Psoas muscle (tissue), 8 donors: ENCODE data around the gene OR1S1. TPM values are rescaled to one million over a fixed set of nuclear protein-coding genes. Genes with fewer than 3 reads are reported as not detected.

ENCODE experiments used
- ATAC-seq, 4 donors: fragments of 200-7000 bp; cut with Tn5 transposase; one replicate each; pipeline ENCODE4 v1.9.1; 2020; ENCODE audit warnings: moderate library complexity in 3 of 4, mild to moderate bottlenecking in 2 of 4
- DNase-seq, 2 donors: peaks; one replicate each; pipeline ENCODE4 v3.0.0-alpha.2; 2020
- H3K27ac ChIP-seq: fragments of 200-600 bp; one replicate; pipeline ENCODE4 v1.8.0; 2022
- H3K27me3 ChIP-seq, 3 donors: fragments of 200-600 bp in 1 of 3; one replicate each; pipeline versions ENCODE4 v1.6.1 to v1.8.0; 2013 to 2022; ENCODE audit warnings: low read length in 2 of 3, mild to moderate bottlenecking in 2 of 3, moderate library complexity in 1 of 3; ENCODE audit not compliant: insufficient read depth in 3 of 3
- H3K36me3 ChIP-seq, 2 donors: fragments of 200-600 bp in 1 of 2; one replicate each; pipeline versions ENCODE4 v1.6.1 to v1.8.0; 2013 to 2022; ENCODE audit warnings: low read depth in 1 of 2, mild to moderate bottlenecking in 1 of 2, moderate library complexity in 1 of 2; ENCODE audit not compliant: insufficient read depth in 1 of 2
- H3K4me1 ChIP-seq: fragments of 200-600 bp; one replicate; pipeline ENCODE4 v1.8.0; 2022
- H3K4me3 ChIP-seq: fragments of 200-600 bp; one replicate; pipeline ENCODE4 v1.8.0; 2022; ENCODE audit warnings: mild to moderate bottlenecking
- H3K9me3 ChIP-seq: fragments of 200-600 bp; one replicate; pipeline ENCODE4 v1.8.0; 2022
- WGBS, 3 donors: extraction: QIAGEN DNeasy Blood & Tissue Kit; methylation state at CpG; one replicate each; pipeline versions ENCODE4 v1.1.6 to v1.1.7; 2013; 5-methylcytosine and 5-hydroxymethylcytosine counted together
- intact Hi-C, 2 donors: fragments of 100-400 bp; cut with DNase I; formaldehyde crosslinking; loops; one replicate each; pipeline versions ENCODE4 v1.11.0 to v1.14.2; 2022
- polyA plus RNA-seq, 3 donors: library from polyadenylated mRNA; stranded (reverse); fragments of 200-250 nt; gene quantifications; one replicate each; pipeline ENCODE4 v1.2.3, GENCODE V29; 2013
- total RNA-seq, 4 donors: library from RNA; stranded (reverse); fragmentation: NEBNext Ultra II Directional in 2 of 4; extraction: Animal tissue kit (Norgen Biotek cat#: 25700) in 2 of 4; gene quantifications; one replicate each; pipeline versions ENCODE4 v1.2.1 to v1.2.4, GENCODE V29; 2021 to 2023
- TF ChIP-seq, protein P1 (sequence below): fragments of 200-600 bp; IDR thresholded peaks from one replicate; pipeline ENCODE4 v1.8.0; 2022; ENCODE audit warnings: antibody characterized with exemption
- donor health status: healthy with polysubstance abuse.
- donor health status: DM: no; HTN: no; CAD: no; lungs with moderate emphysema.
- donor health status: Bipolar disorder and iron deficiency.
- donor health status: healthy.
- donor health status: DM: yes; HTN: yes; CAD: no.
- donor health status: DM: no; HTN: no; CAD: no.
- donor health status: DM: no; HTN: no; CAD: no.
- donor health status: DM: yes; HTN: yes; CAD: no.

Gene OR1S1
- total and polyA plus RNA-seq, 7 donors: not detected

GRCh38 chr11:58192229-58192628 is 20.3 kb upstream of the OR1S1 start:
- H3K4me3 ChIP-seq: no peak overlapping the region
- intact Hi-C loops: no loop called here
- ATAC-seq: no peak

GRCh38 chr11:58193391-58193790 is 19.1 kb upstream of the OR1S1 start:
- Histone ChIP-seq H3K9me3 (peaks cover 17% of the 10 kb centered on the region), H3K27me3 (no peaks in the 10 kb centered on the region), H3K36me3 (no peaks in the 10 kb centered on the region), H3K27ac (no peak overlapping the region), H3K4me1 (no peaks in the 10 kb centered on the region), H3K4me3 (no peak overlapping the region)
- no peak for ATAC-seq
- intact Hi-C loops: no loop called here
- TF ChIP-seq, protein P1, sequence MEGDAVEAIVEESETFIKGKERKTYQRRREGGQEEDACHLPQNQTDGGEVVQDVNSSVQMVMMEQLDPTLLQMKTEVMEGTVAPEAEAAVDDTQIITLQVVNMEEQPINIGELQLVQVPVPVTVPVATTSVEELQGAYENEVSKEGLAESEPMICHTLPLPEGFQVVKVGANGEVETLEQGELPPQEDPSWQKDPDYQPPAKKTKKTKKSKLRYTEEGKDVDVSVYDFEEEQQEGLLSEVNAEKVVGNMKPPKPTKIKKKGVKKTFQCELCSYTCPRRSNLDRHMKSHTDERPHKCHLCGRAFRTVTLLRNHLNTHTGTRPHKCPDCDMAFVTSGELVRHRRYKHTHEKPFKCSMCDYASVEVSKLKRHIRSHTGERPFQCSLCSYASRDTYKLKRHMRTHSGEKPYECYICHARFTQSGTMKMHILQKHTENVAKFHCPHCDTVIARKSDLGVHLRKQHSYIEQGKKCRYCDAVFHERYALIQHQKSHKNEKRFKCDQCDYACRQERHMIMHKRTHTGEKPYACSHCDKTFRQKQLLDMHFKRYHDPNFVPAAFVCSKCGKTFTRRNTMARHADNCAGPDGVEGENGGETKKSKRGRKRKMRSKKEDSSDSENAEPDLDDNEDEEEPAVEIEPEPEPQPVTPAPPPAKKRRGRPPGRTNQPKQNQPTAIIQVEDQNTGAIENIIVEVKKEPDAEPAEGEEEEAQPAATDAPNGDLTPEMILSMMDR: no peak
- DNase-seq: no peak

More at GRCh38 chr11:58192229-58192628, 20.3 kb upstream of the OR1S1 start:
- H3K36me3 ChIP-seq: no peaks in the 10 kb centered on the region
- H3K9me3 ChIP-seq: peaks cover 13% of the 10 kb centered on the region
- TF ChIP-seq, protein P1: no peak
- no peaks in the 10 kb centered on the region for H3K4me1 ChIP-seq
- no peak for DNase-seq
- H3K27me3 ChIP-seq: no peaks in the 10 kb centered on the region
- no peak overlapping the region for H3K27ac ChIP-seq
- WGBS, 3 donors: 72 to 77% (median 76%) methylated on average over 3 of the region's 3 CpGs

DNA sequence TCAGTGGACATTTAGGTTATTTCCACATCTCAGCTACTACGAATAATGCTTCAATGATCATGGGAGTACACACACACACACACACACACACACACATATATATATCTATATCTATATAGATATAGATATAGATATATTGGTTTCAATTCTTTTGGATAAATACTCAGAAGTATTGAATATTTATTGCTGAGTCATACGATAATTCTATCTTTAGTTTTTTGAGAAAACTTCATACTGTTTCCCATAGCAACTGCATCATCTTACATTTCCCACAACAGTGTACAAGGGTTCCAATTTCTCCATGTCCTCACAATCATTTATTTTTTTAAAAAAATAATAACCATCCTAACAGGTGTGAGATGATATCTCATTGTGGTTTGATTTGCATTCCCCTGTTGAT is 16.6 kb upstream of the OR1S1 start:
- H3K4me1 ChIP-seq: no peaks in the 10 kb centered on the region
- no peaks in the 10 kb centered on the region for H3K27me3 ChIP-seq
- no peak for ATAC-seq

GRCh38 chr11:58199271-58199670 is 13.2 kb upstream of the OR1S1 start:
- Histone ChIP-seq H3K27me3 (no peaks in the 10 kb centered on the region), H3K4me3 (no peak overlapping the region), H3K4me1 (no peaks in the 10 kb centered on the region), H3K27ac (no peak overlapping the region), H3K9me3 (peaks cover 14% of the 10 kb centered on the region), H3K36me3 (no peaks in the 10 kb centered on the region)
- ATAC-seq: no peak
- no peak for DNase-seq
- intact Hi-C loops: no loop called here
- TF ChIP-seq, protein P1: no peak
- 47 to 75% (median 51%) methylated on average over 1 of the region's 1 CpG for WGBS, 3 donors

More for the DNA sequence above, 16.6 kb upstream of the OR1S1 start:
- Histone ChIP-seq H3K9me3 (peaks cover 17% of the 10 kb centered on the region), H3K4me3 (no peak overlapping the region), H3K27ac (no peak overlapping the region), H3K36me3 (no peaks in the 10 kb centered on the region)
- DNase-seq: no peak
- TF ChIP-seq, protein P1: no peak
- 88 to 91% (median 89%) methylated on average over 2 of the region's 2 CpGs for WGBS, 3 donors
- intact Hi-C loops: no loop called here

DNA sequence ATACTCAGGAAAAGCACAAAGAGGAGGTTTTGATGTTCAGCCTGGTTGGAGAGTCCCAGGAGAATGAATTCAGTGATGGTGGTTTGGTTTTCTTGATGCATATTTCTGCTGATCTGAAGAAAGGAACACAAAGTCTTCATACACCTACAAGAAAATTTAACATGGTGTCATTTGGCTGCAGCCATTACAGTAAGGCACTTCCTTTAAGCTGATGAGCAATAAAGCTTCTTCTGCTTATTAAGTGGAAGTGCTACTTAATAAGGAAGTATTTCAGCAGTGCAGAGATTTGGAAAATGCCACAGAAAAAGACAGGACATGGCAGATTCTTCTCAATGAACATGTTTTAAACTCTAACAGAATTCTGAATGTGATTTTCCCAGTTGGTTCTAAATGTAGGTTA is 8.5 kb upstream of the OR1S1 start, which contains the start of gene OR1S2:
Gene OR1S2, minus strand, starts transcription at position 101 of the 400 bp plus-strand sequence. Its CDS starts 0 bp downstream, at position 101.
- H3K4me3 ChIP-seq: no peak within 1 kb of the TSS
- H3K36me3 ChIP-seq: no peaks in the 10 kb centered on the region
- H3K27ac ChIP-seq: no peak within 1 kb of the TSS
- no peak for DNase-seq
- TF ChIP-seq, protein P1: no peak
- intact Hi-C loops: no loop called here
- ATAC-seq: no peak
- no peaks in the 10 kb centered on the region for H3K27me3 ChIP-seq
- no peaks in the 10 kb centered on the region for H3K4me1 ChIP-seq
- no peaks in the 10 kb centered on the region for H3K9me3 ChIP-seq
